Spleen (tissue), 7 donors: ENCODE data around the gene ATP8A2.

Experiments
- POLR2A ChIP-seq, 3 donors: fragments of 450-650 bp; IDR thresholded peaks; one replicate each; pipeline ENCODE4 v1.5.1; 2017; ENCODE audit warnings: antibody characterized with exemption in 3 of 3, mild to moderate bottlenecking in 1 of 3
- POLR2AphosphoS5 ChIP-seq, 3 donors: sonication (generic); formaldehyde crosslinking; IDR thresholded peaks; one replicate each; pipeline ENCODE4 v1.5.1; 2017; ENCODE audit warnings: antibody characterized with exemption in 3 of 3
- TF ChIP-seq, protein P1 (sequence below), 11 experiments: fragments of 200-600 bp in 7 of 11; fragments of 450-650 bp in 4 of 11; sonication (generic) in 4 of 11; IDR thresholded peaks in 8 of 11; conservative IDR thresholded peaks in 3 of 11; 1 replicate in 7 of 11; 2 replicates in 4 of 11; pipeline versions ENCODE4 v1.4.0 to v1.8.0; 2016 to 2021; ENCODE audit warnings: antibody characterized with exemption in 11 of 11, inconsistent platforms in 4 of 11, mild to moderate bottlenecking in 1 of 11
- donor health status: DM: no; HTN: no; CAD: no; lungs with moderate emphysema.
- donor health status: DM: no; HTN: no; CAD: no.
- donor health status: DM: no; HTN: no; CAD: no.

DNA sequence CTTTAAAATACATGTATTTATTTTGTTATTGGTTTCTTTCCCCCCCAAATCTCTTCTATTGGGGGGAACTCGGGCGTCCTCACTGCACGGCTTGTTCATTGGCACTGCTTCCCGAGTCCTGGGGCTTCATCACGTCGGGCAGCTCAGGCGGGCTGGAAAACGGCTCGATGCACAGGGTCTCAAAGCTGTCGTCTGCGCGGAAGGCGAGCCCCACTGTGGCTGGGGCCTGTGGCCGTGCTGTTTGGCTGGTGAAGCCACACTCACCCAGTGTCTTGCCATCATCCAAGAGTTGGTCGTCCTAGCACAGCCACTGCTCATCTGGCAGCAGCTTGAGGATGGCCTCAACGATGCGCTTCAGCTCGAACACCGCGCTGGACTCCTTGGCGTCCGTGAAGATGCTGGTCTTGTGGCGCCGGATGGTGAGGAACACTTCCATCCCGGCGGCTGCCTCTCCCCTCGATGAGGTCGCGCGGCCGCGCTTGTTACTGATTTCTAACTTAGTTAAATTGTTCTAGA is 6.0 kb upstream of the ATP8A2 start:
- TF ChIP-seq POLR2AphosphoS5 (IDR thresholded peaks at IDR 0.05) (no peak), POLR2A (IDR thresholded peaks at IDR 0.05) (no peak)
- TF ChIP-seq, protein P1, sequence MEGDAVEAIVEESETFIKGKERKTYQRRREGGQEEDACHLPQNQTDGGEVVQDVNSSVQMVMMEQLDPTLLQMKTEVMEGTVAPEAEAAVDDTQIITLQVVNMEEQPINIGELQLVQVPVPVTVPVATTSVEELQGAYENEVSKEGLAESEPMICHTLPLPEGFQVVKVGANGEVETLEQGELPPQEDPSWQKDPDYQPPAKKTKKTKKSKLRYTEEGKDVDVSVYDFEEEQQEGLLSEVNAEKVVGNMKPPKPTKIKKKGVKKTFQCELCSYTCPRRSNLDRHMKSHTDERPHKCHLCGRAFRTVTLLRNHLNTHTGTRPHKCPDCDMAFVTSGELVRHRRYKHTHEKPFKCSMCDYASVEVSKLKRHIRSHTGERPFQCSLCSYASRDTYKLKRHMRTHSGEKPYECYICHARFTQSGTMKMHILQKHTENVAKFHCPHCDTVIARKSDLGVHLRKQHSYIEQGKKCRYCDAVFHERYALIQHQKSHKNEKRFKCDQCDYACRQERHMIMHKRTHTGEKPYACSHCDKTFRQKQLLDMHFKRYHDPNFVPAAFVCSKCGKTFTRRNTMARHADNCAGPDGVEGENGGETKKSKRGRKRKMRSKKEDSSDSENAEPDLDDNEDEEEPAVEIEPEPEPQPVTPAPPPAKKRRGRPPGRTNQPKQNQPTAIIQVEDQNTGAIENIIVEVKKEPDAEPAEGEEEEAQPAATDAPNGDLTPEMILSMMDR (IDR thresholded peaks at IDR 0.05 in 8 of 11, conservative IDR thresholded peaks at IDR 0.05 in 3 of 11) = no peak
